IMR-90 (cell line): ENCODE results near the gene CXorf38.

Experiments
- CEBPB ChIP-seq: IDR thresholded peaks from 2 replicates; pipeline ENCODE4 v1.6.1; 2012; ENCODE audit warnings: low read depth, low read length, improper control_type of control experiment
- CTCF ChIP-seq: conservative IDR thresholded peaks from 2 replicates; pipeline ENCODE4 v1.5.1; 2012; ENCODE audit warnings: mild to moderate bottlenecking, low read depth, low read length, improper control_type of control experiment
- FOS ChIP-seq: fragments of 150-350 bp; IDR thresholded peaks from 2 replicates; pipeline ENCODE4 v1.6.1; 2016; ENCODE audit warnings: low read depth, low read length
- MAFK ChIP-seq: IDR thresholded peaks from 2 replicates; pipeline ENCODE4 v1.6.1; 2012; ENCODE audit warnings: low read depth, low read length, improper control_type of control experiment
- MAZ ChIP-seq: IDR thresholded peaks from 2 replicates; pipeline ENCODE4 v1.6.1; 2012; ENCODE audit warnings: low read depth, mild to moderate bottlenecking, low read length, improper control_type of control experiment, moderate library complexity, borderline replicate concordance
- MXI1 ChIP-seq: IDR thresholded peaks from 2 replicates; pipeline ENCODE4 v1.6.1; 2012; ENCODE audit warnings: low read depth, mild to moderate bottlenecking, low read length, moderate library complexity, borderline replicate concordance
- POLR2A ChIP-seq: IDR thresholded peaks from 2 replicates; pipeline ENCODE4 v1.6.1; 2012; ENCODE audit warnings: mild to moderate bottlenecking, low read depth, low read length
- RAD21 ChIP-seq: IDR thresholded peaks from 2 replicates; pipeline ENCODE4 v1.6.1; 2012; ENCODE audit warnings: low read length, improper control_type of control experiment
- RFX5 ChIP-seq: IDR thresholded peaks from 2 replicates; pipeline ENCODE4 v1.8.0; 2012; ENCODE audit warnings: low read depth, mild to moderate bottlenecking, low read length, moderate library complexity
- SMC3 ChIP-seq: fragments of 150-350 bp; IDR thresholded peaks from 2 replicates; pipeline ENCODE4 v1.6.1; 2016; ENCODE audit warnings: low read depth, mild to moderate bottlenecking, antibody characterized with exemption, low read length, moderate library complexity
- TF ChIP-seq, protein P1 (sequence below): fragments of 150-350 bp; IDR thresholded peaks from 2 replicates; pipeline ENCODE4 v1.6.1; 2017; ENCODE audit warnings: mild to moderate bottlenecking, antibody characterized with exemption, low read length, low read depth

GRCh38 chrX:40637687-40638086 lies 9.7 kb downstream of the CXorf38 start:
- no peak for TF ChIP-seq RAD21
- no peak for TF ChIP-seq CTCF
- no peak for TF ChIP-seq MAZ
- TF ChIP-seq POLR2A: no peak
- TF ChIP-seq MXI1: no peak
- TF ChIP-seq RFX5: no peak
- TF ChIP-seq CEBPB: no peak
- no peak for TF ChIP-seq SMC3
- TF ChIP-seq, protein P1, sequence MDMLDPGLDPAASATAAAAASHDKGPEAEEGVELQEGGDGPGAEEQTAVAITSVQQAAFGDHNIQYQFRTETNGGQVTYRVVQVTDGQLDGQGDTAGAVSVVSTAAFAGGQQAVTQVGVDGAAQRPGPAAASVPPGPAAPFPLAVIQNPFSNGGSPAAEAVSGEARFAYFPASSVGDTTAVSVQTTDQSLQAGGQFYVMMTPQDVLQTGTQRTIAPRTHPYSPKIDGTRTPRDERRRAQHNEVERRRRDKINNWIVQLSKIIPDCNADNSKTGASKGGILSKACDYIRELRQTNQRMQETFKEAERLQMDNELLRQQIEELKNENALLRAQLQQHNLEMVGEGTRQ: no peak
- no peak for TF ChIP-seq MAFK
- no peak for TF ChIP-seq FOS
